ENCODE results near the gene ANKRD36.
"Not testable (repeated sequence)": the region's sequence is repeated elsewhere in the genome, so short reads cannot be mapped to it uniquely, and the experiment has no call there.

DNA sequence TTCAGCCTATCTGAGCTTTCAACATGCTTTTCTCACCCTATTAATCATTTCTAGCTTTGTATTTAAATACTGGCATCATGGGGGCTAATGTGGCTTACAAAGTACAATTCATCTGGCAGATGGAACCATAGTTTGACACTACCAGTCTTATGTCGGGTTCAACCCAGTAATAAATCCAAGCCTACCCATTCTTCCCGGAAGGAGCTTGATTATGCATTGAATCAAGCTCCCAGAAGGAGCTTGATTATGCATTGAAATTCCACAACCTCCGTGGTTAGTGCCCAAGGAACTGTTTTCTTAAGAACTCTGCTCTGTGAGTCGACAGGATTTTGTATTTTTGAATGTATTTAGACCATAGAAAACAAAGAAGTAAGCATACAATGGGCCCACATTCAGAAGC lies 148.2 kb downstream of the ANKRD36 start:
- TF ChIP-seq, protein P1, sequence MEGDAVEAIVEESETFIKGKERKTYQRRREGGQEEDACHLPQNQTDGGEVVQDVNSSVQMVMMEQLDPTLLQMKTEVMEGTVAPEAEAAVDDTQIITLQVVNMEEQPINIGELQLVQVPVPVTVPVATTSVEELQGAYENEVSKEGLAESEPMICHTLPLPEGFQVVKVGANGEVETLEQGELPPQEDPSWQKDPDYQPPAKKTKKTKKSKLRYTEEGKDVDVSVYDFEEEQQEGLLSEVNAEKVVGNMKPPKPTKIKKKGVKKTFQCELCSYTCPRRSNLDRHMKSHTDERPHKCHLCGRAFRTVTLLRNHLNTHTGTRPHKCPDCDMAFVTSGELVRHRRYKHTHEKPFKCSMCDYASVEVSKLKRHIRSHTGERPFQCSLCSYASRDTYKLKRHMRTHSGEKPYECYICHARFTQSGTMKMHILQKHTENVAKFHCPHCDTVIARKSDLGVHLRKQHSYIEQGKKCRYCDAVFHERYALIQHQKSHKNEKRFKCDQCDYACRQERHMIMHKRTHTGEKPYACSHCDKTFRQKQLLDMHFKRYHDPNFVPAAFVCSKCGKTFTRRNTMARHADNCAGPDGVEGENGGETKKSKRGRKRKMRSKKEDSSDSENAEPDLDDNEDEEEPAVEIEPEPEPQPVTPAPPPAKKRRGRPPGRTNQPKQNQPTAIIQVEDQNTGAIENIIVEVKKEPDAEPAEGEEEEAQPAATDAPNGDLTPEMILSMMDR (IDR thresholded peaks at IDR 0.05; ENCODE audit: low read depth, low read length), result not testable (repeated sequence)
- not testable (repeated sequence) for TF ChIP-seq POLR2A (IDR thresholded peaks at IDR 0.05; ENCODE audit: extremely low read depth, insufficient read length); MYC (IDR thresholded peaks at IDR 0.05; ENCODE audit: low read depth, low read length)
- TF ChIP-seq, protein P2, sequence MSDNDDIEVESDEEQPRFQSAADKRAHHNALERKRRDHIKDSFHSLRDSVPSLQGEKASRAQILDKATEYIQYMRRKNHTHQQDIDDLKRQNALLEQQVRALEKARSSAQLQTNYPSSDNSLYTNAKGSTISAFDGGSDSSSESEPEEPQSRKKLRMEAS (IDR thresholded peaks at IDR 0.05; ENCODE audit: low read depth, low read length), result not testable (repeated sequence)
